Measurements from ENCODE around the gene PGC.

Gene PGC

GRCh38 chr6:41758641-41759035 lies 11.4 kb upstream of the PGC start:
- intact Hi-C loops (cut with DNase I; ENCODE audit: low total_unique reads) = no loop called here
- no peak overlapping the region for H3K4me3 ChIP-seq
- H3K4me1 ChIP-seq = no peaks in the 10 kb centered on the region
- H3K36me3 ChIP-seq = no peaks in the 10 kb centered on the region
- no peaks in the 10 kb centered on the region for H3K9me3 ChIP-seq
- no peaks in the 10 kb centered on the region for H3K27me3 ChIP-seq
- TF ChIP-seq, protein P1, sequence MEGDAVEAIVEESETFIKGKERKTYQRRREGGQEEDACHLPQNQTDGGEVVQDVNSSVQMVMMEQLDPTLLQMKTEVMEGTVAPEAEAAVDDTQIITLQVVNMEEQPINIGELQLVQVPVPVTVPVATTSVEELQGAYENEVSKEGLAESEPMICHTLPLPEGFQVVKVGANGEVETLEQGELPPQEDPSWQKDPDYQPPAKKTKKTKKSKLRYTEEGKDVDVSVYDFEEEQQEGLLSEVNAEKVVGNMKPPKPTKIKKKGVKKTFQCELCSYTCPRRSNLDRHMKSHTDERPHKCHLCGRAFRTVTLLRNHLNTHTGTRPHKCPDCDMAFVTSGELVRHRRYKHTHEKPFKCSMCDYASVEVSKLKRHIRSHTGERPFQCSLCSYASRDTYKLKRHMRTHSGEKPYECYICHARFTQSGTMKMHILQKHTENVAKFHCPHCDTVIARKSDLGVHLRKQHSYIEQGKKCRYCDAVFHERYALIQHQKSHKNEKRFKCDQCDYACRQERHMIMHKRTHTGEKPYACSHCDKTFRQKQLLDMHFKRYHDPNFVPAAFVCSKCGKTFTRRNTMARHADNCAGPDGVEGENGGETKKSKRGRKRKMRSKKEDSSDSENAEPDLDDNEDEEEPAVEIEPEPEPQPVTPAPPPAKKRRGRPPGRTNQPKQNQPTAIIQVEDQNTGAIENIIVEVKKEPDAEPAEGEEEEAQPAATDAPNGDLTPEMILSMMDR (IDR thresholded peaks at IDR 0.05) = no peak
- no peak for DNase-seq
- no peak overlapping the region for H3K27ac ChIP-seq

DNA sequence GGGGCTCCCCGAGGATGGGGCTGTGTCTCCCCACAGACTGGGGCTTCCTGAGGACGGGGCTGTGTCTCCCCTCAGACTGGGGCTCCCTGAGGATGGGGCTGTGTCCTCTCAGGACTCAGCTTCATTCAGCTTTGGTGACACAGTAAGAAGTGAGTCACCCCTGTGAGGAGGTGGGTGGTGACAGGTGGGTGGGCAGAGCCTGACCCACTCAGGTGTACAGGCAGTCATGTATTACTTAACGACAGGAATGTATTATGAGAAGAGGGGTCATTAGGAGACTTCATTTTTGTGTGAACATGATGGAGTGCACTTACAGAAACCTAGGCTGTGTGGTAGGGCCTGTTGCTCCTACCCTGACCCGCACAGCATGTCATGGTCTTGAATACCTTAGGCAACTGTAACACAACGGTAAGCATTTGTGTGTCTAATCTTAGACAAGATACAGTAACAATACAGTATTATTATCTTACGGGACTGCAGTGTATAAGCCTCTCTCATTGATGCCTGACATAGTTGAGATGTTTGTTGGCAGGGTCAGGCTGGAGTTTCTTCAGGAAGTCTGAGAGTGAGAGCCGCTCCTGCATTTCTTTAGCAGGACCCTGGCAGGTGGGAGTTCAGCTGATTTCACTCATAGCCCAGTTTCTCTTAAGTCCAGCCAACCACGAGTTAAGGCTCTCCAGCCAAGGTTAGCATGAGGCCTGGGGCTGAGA lies 10.9 kb upstream of the PGC start:
- no peaks in the 10 kb centered on the region for H3K9me3 ChIP-seq
- H3K27ac ChIP-seq = no peak overlapping the region
- TF ChIP-seq, protein P1 (IDR thresholded peaks at IDR 0.05) = no peak
- H3K4me1 ChIP-seq = no peaks in the 10 kb centered on the region
- DNase-seq = no peak
- H3K4me3 ChIP-seq = no peak overlapping the region
- intact Hi-C loops (cut with DNase I; ENCODE audit: low total_unique reads) = no loop called here
- no peaks in the 10 kb centered on the region for H3K36me3 ChIP-seq
- no peaks in the 10 kb centered on the region for H3K27me3 ChIP-seq

DNA sequence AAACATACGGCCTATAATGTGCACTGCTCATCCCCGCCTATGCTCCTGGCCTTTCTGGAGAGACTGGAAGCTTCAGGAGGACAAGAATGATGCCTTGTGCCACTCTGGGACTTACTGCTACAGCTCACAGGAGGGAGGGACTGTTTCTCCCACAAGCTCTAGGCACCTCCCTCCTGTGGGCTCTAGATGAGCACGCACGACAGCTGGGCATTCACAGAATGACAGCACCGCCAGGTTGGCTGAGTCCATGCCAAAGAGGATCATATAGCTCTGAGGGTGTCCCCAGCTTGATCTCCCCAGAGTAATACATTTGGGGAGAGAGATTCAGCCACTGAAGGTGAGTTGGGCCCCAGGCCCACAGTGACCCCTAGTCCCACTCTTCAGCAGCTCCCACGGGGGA lies 10.1 kb upstream of the PGC start:
- no peaks in the 10 kb centered on the region for H3K4me1 ChIP-seq
- no peak for DNase-seq
- no peaks in the 10 kb centered on the region for H3K36me3 ChIP-seq
- TF ChIP-seq, protein P1 (IDR thresholded peaks at IDR 0.05) = no peak
- H3K9me3 ChIP-seq = no peaks in the 10 kb centered on the region
- intact Hi-C loops (cut with DNase I; ENCODE audit: low total_unique reads) = no loop called here
- no peaks in the 10 kb centered on the region for H3K27me3 ChIP-seq
- H3K27ac ChIP-seq = no peak overlapping the region
- H3K4me3 ChIP-seq = no peak overlapping the region

DNA sequence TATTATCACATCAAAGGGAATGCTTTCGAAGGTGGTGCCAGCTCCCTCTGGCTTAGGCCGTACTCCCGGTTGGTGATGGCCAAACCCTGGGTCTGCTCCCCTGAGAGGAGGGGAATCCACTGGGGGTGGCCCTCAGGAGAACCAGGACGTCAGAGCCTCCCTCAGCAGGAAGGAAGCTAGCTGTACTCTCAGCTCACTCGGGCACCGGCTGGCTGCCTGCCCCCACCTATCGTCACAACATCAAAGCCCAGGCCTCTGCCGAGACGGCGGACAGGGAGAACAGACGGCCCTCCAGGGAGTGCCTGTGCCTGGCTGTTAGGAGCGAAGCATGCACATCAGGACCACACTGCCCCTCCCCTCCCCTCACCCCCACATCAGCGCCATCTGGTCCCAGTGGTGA lies 9.2 kb upstream of the PGC start:
- H3K4me1 ChIP-seq = no peaks in the 10 kb centered on the region
- no peak for DNase-seq
- H3K27ac ChIP-seq = no peak overlapping the region
- intact Hi-C loops (cut with DNase I; ENCODE audit: low total_unique reads) = no loop called here
- no peaks in the 10 kb centered on the region for H3K36me3 ChIP-seq
- H3K27me3 ChIP-seq = no peaks in the 10 kb centered on the region
- TF ChIP-seq, protein P1 (IDR thresholded peaks at IDR 0.05) = no peak
- H3K4me3 ChIP-seq = no peak overlapping the region
- H3K9me3 ChIP-seq = no peaks in the 10 kb centered on the region

DNA sequence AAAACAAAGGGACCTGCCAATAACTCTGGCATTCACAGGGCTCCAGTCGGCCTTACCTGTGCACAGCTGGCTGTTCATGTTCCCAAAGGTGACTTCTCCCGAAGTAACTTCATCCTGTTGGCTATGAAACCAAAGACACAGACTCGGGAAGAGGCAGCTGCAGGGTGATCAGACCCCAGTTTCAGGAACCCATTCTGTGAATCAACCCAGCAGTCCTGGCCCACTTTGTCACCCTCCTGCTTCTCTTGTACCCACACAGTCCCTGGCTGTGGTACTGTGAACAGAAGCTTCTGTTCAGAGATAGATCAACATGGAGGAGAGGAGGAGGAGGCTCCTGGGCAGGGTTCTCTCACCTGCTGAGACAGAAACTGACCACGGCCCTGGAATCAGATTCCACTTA lies 8.7 kb upstream of the PGC start:
- H3K4me1 ChIP-seq = no peaks in the 10 kb centered on the region
- no peak overlapping the region for H3K4me3 ChIP-seq
- no peaks in the 10 kb centered on the region for H3K9me3 ChIP-seq
- no peaks in the 10 kb centered on the region for H3K36me3 ChIP-seq
- no peak for DNase-seq
- intact Hi-C loops (cut with DNase I; ENCODE audit: low total_unique reads) = no loop called here
- no peak overlapping the region for H3K27ac ChIP-seq
- TF ChIP-seq, protein P1 (IDR thresholded peaks at IDR 0.05) = no peak
- no peaks in the 10 kb centered on the region for H3K27me3 ChIP-seq

GRCh38 chr6:41750374-41750773 lies 3.2 kb upstream of the PGC start:
- no peaks in the 10 kb centered on the region for H3K36me3 ChIP-seq
- no peaks in the 10 kb centered on the region for H3K27me3 ChIP-seq
- DNase-seq = no peak
- H3K27ac ChIP-seq = no peak overlapping the region
- no peak overlapping the region for H3K4me3 ChIP-seq
- H3K4me1 ChIP-seq = no peaks in the 10 kb centered on the region
- intact Hi-C loops (cut with DNase I; ENCODE audit: low total_unique reads) = no loop called here
- H3K9me3 ChIP-seq = no peaks in the 10 kb centered on the region
- TF ChIP-seq, protein P1 (IDR thresholded peaks at IDR 0.05) = no peak
